GM19240 (cell line): Measurements from ENCODE around the gene SH2B3.

Experiments used
- DNase-seq: peaks from one replicate; pipeline ENCODE4 v3.0.0; 2011; ENCODE audit warnings: low spot score; ENCODE audit not compliant: insufficient read length

The SH2B3 gene

DNA sequence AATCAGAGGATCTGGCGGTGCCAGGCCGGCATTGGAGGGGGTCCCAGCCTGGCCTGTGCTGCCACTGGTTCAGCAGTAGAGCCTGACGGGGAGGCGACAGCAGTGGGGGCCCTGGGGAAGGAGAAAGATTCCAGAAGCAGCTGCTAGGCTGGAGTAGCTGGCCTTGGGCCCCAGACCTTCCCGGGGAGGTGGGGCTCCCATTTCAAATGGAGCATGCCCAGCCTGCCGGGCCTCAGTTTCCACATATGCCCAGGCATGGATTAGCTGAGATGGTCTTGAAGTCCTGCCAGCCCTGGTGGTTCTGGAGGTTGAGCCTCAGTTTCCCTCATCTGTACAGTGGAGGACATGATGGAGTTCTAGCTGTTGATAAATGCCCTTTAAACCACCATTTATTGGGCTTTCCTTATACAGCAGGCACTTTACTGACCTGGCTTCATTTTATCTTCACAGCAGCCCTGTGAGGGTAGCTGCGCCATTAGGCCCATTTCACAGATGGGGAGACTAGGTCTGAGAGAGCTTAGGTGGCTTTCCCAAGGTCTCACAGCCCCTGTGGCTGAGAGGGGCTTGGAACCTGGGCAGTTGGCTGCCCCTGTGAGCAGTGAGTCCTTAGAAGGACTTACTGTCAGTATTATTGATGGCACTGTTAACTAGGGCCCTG lies 21.8 kb downstream of the SH2B3 start:
- DNase-seq = no peak

DNA sequence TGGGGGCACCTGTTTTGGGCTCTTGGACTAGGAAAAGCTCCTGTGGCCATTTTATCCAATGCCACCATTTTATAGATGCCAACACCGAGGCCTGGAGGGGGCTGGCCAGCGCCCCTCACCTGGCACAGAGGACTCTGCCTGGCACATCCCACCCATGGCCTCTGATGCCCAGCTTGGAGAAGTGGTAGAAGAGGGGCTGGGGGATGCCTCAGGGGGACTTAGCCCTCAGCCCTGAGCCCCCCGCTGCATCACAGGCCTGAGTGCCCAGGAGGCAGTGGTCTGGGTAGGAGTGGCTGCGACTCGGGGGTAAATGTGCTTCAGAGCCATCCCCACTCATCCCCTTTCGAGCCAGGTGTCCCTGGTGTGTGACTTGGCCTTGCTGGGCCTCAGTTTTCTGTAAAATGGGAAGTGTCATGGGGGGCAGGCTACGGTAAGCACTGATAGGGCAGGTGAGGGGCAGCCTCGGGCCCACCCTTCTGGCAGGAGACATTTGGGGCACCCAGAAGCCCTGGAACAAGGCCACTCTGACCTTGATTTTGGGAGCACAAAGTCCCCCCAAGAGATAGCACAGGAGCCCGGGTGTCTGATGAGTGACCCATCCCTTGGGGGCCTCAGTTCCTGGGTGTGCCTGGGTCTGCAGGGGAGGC lies 22.5 kb downstream of the SH2B3 start:
- no peak for DNase-seq

DNA sequence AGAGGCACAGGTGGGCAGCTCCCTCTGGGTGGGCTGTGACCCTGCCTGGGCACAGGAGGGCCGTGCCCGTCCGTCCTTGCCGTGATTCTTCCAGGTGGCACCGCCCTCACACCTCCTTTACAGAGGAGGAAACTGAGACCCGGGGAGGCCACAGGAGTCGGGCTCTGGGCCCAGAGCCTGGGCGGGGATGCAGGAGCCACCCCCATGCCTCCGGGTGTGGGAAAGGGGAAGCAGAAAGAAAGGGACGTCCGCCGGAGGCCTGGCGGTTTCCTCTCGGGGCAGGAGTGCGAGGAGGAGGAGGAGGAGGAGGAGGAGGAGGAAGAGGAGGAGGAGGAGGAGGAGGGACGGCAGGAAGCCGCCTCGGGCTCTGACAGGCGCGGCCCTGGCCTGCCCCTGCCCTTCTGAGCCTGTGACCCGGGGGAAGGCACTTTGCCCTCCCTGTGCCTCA lies 23.0 kb downstream of the SH2B3 start:
- DNase-seq = no peak

DNA sequence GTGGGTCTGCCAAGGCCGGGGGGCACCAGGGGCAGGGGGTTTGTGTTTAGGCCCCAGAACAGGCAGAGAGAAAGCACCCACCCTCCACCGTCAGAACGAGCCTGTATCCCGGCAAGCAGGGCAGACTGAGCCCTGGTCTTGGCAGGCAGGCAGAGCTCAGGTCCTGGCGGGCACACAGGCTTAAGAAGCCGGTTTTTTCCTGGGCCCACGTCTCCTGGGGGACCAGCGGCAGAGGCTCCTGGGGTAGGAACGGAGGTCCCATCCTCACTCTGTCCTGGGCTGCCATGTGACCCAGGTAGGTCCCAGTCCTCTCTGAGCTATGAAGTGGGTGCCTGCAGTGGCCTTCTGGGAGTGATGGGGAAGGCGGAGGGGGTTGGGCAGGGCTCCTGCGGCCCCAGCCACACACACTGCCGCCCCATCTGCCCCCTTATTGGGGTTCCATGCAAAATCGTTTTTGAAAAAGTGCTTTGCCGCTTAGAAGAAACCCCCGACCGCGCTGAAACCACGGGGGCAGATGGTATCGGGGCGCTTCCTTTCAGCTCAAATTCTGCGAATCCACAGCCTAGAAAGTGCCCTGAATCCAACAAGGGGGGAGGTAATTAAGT lies 24.2 kb downstream of the SH2B3 start:
- no peak for DNase-seq

DNA sequence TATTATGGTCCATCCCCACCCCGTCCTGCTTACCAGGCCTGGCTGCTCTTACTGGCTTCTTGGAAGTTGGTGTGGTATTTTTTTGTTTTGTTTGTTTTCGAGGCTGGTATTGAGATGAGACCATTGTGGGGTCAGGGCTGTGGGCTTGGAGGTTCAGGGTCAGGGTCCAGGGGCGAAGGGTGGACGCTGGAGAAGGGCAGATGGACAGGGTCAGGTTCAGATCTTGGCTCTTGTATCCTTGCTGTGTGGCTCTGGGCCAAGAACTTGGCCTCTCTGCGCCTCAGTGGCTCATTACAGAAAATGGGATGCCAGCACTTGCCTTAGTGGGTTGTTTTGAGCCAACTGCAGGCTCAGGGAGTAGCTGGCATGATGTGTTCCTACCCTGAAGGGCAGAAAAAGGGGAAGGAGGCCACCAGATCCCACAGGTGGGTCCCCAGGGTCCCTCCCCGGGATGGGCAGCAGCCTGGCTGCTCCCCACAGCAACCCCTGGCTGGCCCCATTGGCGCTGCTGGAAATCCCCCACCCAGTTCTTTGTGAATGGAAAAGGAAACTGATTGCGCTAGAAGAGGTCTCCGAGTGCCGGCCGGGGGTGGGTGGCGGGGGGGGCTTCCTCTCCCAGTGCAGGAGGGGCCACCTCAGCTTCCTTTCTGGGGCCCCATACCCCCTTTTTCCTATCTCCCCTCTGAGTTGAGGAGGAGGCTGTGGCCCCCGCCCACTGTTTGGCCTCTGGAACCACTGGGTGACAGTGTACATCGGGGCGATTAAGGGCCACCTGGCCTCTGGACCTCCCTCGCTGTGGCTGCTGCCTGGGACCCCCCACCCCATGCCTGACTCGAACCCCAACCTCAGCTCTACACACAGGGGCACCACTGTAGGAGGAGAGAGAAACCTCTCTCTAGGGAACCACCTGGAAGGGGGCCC lies 25.0 kb downstream of the SH2B3 start:
- DNase-seq = no peak

DNA sequence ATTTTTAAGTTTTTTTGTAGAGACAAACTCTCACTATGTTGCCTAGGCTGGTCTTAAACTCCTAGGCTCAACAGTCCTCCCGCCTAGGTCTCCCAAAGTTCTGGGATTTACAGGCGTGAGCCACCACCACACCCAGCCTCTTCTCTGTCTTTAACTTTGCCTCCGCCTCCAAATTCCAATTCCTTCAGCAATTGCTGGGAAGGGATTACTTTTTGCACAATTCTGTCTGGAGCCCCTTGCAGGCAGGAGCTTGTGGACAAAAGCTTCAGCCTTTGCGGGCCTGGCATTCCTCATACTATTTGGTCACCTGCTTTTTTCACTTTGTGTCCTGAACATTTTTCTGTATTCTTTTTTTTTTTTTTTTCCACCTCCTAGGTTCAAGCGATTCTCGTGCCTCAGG lies 26.0 kb downstream of the SH2B3 start:
- no peak for DNase-seq

DNA sequence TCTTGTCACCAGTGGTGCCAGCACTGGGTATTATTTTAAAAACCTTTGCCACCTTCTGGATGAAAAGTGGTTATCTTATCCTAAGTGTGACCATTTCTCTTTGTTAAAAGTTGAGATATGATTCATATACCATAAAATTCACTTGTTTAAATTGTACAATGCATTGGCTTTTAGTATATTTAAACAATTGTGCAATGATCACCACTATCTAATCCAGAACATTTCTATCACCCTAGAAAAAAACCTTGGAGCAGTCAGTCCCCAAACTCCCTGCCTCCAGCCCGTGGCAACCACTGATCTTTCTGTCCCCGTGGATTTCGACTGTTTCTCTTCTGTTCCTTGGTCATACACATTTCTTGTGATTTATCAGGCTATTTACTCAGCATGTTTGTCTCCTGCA lies 28.3 kb downstream of the SH2B3 start:
- DNase-seq = no peak

DNA sequence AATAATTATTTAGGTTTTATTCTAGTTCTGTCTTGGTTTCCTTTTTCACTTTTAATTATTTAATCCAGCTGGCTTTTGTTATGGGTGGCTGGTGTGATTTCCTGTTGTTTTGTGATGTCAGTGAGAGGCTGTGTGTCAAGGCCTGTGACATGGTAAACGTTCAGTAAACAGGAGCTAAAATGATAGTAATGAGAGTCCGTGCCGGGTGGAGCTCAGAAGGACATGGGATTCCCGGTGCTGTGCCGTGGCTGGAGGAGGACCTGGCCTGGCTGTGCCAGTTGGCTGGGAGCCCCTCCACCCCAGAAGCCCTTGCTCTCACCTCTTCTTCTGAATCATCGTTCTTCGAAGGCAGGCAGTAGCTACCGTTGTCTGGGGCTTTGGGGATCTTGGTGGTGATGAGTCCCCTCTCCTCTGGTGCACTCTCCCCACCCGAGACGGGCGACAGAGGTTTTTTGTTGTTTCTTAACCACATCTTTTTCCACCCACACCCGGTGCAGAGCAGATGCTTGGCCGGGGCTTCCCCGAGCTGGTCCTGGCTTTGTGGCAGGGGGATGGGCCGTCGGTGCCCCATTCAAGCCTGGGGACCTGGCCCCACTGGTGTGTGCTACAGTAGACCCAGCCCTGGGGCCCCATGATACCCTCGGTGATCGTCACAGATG lies 29.1 kb downstream of the SH2B3 start:
- no peak for DNase-seq

DNA sequence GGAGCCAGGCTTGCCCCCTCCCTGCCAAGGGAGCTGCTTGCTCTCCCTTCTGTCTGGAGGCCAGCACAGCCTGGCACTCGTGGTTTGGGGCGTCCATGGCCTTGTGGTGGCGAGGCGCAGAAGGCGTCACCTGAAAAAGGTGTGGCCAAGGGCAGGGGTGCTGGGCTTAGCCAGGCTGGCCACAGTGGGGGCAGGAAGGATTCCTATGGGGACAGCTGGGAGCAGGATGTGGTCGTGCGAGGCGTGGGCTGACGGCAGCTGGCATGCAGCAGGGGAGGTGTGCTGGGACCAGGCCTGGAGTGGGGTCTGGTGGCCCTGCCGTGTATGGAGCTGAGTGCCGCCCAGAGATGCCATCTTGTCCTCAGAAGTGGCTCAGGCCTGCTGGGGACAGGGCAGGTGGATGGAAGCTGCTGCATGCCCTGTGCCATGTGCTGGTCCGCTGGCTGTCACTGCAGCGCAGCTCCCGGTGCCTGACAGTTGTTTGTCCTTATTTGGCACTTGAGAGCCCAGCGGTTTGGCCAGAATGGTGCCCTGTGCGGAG lies 30.0 kb downstream of the SH2B3 start:
- no peak for DNase-seq

DNA sequence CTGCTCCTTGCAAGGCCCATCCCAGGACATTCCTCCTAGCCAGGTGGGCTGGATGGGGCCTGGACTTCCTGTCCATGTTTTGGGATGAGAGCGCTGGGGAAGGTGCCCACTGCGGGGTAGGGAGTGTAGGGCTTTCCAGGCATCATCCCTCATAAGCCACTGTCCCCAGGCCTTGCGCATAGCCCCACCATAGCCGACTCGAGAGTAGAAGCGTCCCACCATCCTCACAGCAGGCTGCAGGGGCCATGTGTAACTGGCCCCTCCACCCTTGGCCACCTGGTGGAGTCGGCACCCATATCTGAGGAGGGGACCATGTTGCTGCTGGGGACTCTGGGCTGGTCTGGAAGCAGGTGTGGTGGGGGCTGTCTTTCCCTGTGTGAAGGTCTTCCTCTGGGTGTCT lies 30.5 kb downstream of the SH2B3 start:
- no peak for DNase-seq

DNA sequence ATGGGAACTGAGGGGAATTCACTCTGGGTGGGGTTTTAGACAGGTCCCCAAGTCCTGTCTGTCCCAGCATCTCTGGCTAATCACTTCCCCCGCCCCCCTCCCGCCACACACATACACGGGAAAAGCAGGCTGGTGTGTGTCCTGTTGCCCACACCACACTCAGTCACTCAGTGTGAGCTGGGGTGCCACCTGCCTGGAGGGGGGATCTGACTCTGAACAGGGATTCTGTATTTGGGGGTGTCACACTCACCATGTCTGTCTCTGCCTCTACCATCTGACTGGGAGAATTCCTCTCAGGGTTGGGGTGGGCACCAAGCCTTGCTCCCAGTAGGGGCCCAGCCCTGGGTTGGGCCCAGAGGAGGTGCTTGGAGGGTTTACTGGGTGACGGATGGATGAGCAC lies 31.1 kb downstream of the SH2B3 start:
- DNase-seq = no peak

DNA sequence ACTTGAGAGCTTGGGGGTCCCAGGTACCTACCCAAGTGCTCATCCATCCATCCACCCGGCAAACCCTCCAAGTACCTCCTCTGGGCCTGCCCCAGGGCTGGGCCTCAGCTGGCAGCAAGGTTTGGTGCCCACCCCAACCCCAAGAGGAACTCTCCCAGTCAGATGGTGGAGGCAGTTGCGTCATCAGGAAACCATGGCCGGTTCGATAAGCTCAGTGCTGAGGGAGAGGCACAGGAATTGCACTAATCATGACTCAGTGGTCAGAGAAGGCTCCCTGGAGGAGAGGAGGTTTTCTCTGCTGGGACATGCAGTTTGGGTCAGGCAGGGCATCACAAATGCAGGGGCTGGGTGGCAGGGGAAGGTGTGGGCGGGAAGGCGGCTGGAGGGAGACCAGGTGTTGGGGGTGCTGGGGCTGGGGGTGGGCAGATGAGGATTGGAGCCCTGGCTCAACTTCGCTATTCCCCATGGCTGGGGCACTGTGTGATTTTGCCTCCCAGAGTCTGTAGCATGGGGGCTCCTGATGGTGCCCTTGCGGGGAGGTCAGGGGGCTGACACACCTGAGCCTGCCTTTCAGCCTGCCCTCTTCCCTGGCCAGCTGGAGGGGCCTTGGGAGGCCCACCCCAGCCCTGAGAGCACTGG lies 32.2 kb downstream of the SH2B3 start:
- no peak for DNase-seq

DNA sequence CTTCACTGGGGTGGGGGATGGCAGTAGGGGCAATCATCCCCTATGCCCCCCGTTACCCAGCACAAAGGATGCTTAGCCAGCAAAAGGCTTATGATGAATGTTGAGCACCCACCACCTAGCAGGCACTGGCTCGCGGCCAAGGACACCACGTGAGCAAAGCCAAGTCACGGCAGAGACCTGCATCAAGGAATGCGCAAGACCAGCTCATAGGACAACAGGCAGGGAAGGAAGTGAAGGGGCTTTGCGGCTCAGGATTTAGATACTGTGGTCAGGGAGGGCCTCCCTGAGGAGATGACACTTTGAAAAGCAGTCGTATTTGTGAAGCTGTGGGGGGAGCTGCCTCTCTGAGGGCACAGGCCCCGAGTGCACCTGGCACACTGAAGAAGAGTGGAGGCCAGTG lies 32.8 kb downstream of the SH2B3 start:
- no peak for DNase-seq

DNA sequence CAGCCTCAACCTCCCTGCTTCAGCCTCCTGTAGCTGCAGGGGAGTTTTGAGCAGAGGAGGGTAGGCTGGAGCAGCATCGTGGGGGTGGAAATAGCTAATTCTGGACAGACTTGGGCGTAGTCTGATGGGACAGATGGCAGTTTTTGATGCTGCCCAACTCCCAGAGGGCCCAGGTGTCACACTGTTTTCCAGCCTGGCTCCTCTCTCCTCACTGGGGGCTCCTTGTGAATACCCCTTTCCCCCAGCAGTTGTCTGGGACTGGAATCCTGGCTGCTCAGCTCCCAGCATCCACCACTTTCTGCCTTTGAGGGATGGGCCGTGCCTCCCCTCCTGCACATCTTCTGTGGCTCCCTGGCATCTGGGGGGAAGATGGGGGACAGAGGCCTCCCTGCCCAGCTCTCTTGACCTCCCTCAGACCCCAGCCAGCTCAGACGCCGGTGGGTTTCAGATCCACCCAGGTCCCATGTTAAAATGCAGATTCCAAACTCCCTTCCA lies 34.0 kb downstream of the SH2B3 start:
- no peak for DNase-seq

DNA sequence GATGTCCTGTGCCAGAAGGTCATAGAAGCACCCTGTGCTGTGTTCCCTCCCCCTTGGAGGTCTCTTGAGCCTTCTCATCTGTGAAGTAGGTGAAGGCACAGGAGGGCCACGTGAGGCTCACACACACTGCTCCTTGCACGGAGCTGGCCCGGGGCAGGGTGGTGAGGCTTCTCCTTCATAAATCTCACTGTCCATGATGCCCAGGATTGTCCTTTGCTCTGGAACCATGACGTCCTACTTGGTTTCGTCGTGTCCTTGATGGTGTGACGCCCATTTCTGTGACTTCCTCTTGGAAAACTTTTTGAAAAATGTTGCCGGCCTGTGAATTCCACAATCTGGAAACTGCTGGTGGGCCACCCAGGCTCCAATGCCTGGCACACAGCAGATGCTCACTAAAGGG lies 34.4 kb downstream of the SH2B3 start:
- no peak for DNase-seq

DNA sequence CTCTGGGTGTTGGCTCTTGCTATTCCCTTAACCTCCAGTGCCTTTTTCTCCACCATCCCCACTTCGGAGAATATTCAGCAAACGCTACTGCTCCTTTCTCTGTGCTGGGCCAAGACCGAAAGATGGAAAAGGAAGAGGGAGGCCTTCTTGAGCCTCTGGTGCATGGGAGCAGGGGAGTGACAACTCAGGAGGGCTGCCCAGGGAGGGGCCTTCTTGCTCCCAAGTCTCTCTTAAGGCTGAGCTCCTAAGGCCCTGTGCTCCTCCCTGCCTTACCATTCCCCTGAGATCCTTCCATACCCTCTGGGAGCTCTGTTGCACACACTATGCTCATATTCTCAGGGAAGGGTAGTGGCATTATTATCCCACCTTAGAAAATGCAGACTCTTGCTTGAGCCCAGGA lies 34.9 kb downstream of the SH2B3 start:
- DNase-seq = no peak

DNA sequence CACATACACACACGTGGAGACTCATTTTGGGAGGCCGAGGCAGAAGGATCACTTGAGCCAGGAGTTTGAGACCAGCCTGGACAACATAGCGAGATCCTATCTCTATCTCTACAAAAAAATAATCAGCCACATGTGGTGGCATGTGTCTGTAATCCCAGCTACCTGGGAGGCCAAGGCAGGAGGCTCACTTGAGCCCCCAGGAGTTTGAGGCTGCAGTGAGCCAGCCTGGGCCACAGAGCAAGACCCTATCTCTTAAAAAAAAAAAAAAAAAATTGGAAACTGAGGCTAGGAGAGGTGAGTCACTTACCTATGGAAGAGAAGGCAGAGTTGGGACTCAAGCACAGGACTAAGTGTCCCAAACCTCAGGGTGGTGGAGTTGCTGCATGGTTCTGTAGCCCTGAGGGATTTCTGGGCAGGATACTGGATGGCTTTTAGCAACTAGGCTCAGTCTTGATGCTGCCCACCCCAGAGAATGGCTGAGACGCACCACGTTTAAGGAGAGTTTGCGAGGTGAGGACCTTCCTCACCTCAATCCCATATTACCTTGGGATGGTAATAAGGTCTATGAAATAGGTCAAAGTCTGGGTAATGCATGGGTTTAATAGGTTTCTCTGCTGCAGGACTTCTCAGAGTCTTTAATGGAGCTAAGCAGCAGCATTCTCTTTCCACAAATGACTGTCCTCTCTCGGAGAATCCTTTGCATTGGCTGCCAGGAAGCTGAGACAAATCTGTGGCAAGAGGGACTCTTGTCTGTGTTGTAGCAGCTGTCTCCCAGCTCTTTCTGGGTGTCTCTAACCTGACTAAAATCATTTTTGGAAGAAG lies 35.6 kb downstream of the SH2B3 start:
- DNase-seq = no peak

DNA sequence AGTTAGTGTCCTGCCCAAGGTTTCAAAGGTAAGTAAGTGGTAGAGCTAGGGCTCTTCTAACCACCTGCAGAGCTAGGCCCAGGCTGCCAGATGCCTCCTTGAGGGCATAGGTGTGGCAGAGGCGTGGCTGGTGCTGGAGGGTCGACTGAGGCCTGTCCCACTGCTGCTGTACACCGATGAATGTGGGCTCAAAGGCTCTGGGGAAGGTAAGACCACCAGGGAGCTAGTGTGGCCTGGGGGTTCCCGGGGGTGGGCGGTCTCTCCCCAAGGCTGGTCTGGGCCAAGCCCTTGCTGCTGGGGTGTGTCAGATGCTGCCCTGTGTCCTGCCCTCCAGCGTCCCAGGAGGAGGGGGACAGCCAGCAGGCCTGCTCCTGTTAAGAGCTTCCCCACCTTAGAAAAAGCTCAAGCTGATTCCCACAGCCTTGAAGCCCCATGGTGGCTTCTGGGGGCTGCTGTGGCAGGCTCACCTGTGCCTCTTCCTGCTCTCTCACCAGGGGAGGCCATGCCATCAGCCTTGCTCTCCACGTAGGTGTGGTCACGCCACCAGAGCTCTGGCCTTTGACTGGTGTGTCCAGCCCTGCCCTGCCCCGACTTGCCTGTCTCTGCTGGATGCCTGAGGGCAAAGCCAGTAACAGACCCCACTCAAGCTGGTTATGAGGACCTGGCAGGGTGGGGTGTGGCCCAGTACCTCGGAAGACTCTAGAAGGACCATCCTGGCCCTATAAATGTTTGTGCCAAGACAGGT lies 36.8 kb downstream of the SH2B3 start:
- DNase-seq = no peak

DNA sequence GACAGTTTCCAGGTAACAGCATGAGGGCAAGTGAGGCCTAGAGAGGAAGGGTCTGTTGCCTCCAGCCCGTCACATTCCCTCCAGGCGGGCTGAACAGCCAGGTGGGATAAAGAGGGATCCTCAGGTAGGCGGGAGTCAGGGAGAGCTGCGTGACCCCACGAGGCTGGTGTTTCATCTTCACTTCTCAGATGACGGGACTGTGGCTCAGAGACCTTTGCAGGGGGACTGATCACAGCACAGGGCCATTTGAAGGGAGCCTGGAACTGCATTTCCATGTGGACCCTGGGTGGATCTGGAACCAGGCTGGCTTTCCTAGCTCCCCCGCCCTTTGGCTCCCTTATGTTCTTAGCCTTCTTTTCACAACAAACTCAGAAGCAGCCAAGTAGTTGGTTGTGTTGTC lies 37.4 kb downstream of the SH2B3 start:
- DNase-seq = no peak
